Measurements from ENCODE around the gene SLC25A21.

Gene SLC25A21

DNA sequence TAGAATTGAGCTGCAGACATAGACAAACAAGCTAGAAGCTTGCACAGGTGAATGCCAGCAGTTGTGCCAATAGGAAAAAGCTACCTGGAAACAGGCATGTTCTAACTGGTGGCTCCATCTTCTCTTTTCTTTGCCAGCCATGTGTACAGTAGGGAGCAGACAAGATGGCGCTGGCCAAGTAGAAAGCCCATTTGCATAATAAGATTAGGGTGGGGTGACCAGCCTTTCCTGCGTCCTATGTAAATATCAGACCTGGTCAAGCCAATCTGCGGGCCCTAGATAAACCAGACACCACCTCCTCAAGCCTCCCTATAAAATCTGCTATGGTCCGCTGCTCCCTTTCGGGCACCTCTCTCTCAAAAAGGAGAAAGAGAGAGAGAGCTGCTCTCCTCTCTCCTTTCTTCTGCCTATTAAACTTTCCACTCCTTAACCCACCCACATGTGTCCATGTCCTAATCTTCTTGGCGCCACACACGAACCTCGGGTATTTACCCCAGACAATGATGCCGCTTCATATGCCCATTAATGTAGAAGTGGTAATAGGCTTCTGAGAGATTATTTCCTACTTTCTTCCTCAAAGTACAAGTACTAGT is 201.0 kb downstream of the SLC25A21 start:
- no peaks in the 10 kb centered on the region for H3K27me3 Mint-ChIP-seq
- H3K9me3 Mint-ChIP-seq: peaks cover 6% of the 10 kb centered on the region
- H3K4me1 Mint-ChIP-seq (ENCODE audit: low read depth): no peaks in the 10 kb centered on the region
- no peaks in the 10 kb centered on the region for H3K36me3 Mint-ChIP-seq (ENCODE audit: low read depth)
- H3K4me3 Mint-ChIP-seq: no peak overlapping the region
- DNase-seq: no peak
- no peak overlapping the region for H3K27ac Mint-ChIP-seq

DNA sequence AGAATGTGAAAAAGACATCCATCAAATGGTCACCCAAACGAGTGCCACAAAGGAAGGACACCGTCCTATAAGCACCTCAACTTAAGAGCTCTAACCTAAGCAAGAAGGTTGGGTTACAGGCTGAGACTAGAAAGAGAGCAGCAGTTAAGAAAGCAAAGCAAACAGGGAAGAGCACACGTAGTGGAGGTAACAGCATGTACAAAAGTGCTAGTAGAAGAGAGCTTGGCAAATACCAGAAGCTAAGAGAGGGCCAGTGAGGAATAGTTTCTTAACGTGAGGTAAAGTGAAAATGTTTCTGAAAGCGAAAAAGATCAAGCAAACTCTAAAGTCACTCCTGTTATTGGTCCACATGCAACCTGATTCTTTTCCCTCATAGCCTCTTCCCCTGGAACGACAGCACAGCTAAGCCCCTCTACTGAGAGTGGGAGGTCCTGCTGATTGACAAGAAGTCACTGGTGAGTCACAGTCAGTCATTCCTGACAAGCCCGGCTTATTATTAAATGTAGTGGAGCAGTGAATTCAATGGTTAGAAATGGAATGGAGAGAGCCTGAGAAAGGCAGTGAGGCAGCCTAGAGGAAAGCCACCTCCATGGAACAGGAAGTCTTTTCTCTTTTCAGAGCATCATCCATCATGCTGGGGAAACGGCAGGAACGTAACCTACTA is 204.4 kb downstream of the SLC25A21 start:
- Mint-ChIP-seq H3K27ac (no peak overlapping the region), H3K27me3 (no peaks in the 10 kb centered on the region), H3K4me3 (no peak overlapping the region), H3K4me1 (ENCODE audit: low read depth) (no peaks in the 10 kb centered on the region), H3K9me3 (no peaks in the 10 kb centered on the region), H3K36me3 (ENCODE audit: low read depth) (no peaks in the 10 kb centered on the region)
- no peak for DNase-seq

DNA sequence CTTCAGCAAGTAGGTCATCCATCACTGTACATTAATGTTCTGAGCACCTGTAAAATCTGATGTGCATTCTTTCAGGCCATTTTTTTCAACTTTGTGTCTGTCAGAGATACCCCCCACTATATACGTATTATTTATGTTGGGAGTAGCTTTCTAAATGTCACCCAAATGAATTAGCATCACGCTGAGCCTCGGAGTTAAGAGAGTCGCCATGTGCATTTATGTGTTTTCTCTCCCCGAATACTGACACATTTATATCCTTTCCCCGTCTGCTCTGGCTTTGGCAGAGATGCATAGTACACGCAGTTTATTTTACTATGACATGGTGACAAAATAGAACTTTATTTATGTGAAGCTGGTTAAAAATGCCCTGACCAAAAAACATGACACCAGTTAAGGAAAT is 216.4 kb downstream of the SLC25A21 start:
- H3K4me3 Mint-ChIP-seq: no peak overlapping the region
- no peak for DNase-seq
- H3K27ac Mint-ChIP-seq: no peak overlapping the region
- no peaks in the 10 kb centered on the region for H3K36me3 Mint-ChIP-seq (ENCODE audit: low read depth)
- no peaks in the 10 kb centered on the region for H3K27me3 Mint-ChIP-seq
- no peaks in the 10 kb centered on the region for H3K4me1 Mint-ChIP-seq (ENCODE audit: low read depth)
- H3K9me3 Mint-ChIP-seq: no peaks in the 10 kb centered on the region

DNA sequence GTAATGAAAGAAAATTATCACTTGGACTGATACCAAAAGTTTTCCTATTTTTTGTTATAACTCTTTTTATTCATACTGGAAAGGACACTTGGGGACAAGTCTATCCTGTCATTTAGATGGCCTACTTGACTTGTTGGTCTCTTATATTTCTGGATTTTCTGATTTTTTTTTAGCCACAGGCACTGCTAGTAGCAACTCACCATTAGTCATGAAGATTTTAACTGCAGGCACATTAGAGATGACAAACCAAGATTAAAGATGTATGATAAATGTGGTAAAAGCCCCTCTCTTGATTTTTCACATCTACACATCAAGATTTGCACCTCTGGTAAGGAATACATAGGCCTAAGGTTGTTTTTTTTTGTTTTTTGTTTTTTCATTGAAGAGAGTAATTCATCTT is 217.0 kb downstream of the SLC25A21 start:
- no peaks in the 10 kb centered on the region for H3K36me3 Mint-ChIP-seq (ENCODE audit: low read depth)
- H3K4me3 Mint-ChIP-seq: no peak overlapping the region
- no peak overlapping the region for H3K27ac Mint-ChIP-seq
- no peaks in the 10 kb centered on the region for H3K27me3 Mint-ChIP-seq
- H3K9me3 Mint-ChIP-seq: no peaks in the 10 kb centered on the region
- DNase-seq: no peak
- H3K4me1 Mint-ChIP-seq (ENCODE audit: low read depth): no peaks in the 10 kb centered on the region

GRCh38 chr14:36952689-36953088 is 219.7 kb downstream of the SLC25A21 start:
- Mint-ChIP-seq H3K36me3 (ENCODE audit: low read depth) (no peaks in the 10 kb centered on the region), H3K4me1 (ENCODE audit: low read depth) (no peaks in the 10 kb centered on the region), H3K4me3 (no peak overlapping the region), H3K27ac (no peak overlapping the region), H3K27me3 (no peaks in the 10 kb centered on the region), H3K9me3 (no peaks in the 10 kb centered on the region)
- no peak for DNase-seq

- DNase-seq: no peak
- no peak overlapping the region for H3K27ac Mint-ChIP-seq
Observed at GRCh38 chr14:36951380-36951911, 221.0 kb downstream of the SLC25A21 start.

DNA sequence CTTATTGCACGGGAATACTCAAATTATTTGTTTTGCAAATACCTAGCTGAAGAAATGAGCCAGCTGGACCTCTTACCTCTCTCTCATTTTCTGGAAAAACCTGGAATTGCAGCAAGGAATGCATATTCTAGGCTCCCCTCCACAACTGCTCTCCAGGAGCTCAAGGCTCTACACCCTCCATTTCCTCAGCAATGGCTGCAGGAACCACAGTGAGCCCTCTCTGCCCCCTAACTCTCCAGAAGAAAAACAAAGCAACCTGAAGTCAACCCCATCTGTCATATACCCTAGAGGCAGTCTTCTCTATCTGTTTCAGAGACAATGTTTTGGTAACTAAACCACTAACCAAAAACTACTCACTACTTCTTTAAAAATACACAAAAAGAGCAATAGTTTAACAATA is 221.6 kb downstream of the SLC25A21 start:
- no peak overlapping the region for H3K4me3 Mint-ChIP-seq
- no peaks in the 10 kb centered on the region for H3K4me1 Mint-ChIP-seq (ENCODE audit: low read depth)
- H3K36me3 Mint-ChIP-seq (ENCODE audit: low read depth): no peaks in the 10 kb centered on the region
- H3K27me3 Mint-ChIP-seq: no peaks in the 10 kb centered on the region
- DNase-seq: no peak
- H3K9me3 Mint-ChIP-seq: no peaks in the 10 kb centered on the region
- H3K27ac Mint-ChIP-seq: no peak overlapping the region

More at GRCh38 chr14:36951380-36951911, 221.0 kb downstream of the SLC25A21 start:
- Mint-ChIP-seq H3K4me3 (no peak overlapping the region), H3K9me3 (no peaks in the 10 kb centered on the region), H3K27me3 (no peaks in the 10 kb centered on the region), H3K36me3 (ENCODE audit: low read depth) (no peaks in the 10 kb centered on the region), H3K4me1 (ENCODE audit: low read depth) (no peaks in the 10 kb centered on the region)

- Mint-ChIP-seq H3K4me3 (no peak overlapping the region), H3K36me3 (ENCODE audit: low read depth) (no peaks in the 10 kb centered on the region), H3K4me1 (ENCODE audit: low read depth) (no peaks in the 10 kb centered on the region), H3K9me3 (no peaks in the 10 kb centered on the region), H3K27ac (no peak overlapping the region), H3K27me3 (no peaks in the 10 kb centered on the region)
- DNase-seq: no peak
Observed at GRCh38 chr14:36949371-36949770, 223.0 kb downstream of the SLC25A21 start.

- Mint-ChIP-seq H3K4me3 (no peak overlapping the region), H3K9me3 (no peaks in the 10 kb centered on the region), H3K36me3 (ENCODE audit: low read depth) (no peaks in the 10 kb centered on the region), H3K27me3 (no peaks in the 10 kb centered on the region), H3K4me1 (ENCODE audit: low read depth) (no peaks in the 10 kb centered on the region), H3K27ac (no peak overlapping the region)
- DNase-seq: no peak
Observed at GRCh38 chr14:36948157-36948859, 224.1 kb downstream of the SLC25A21 start.

DNA sequence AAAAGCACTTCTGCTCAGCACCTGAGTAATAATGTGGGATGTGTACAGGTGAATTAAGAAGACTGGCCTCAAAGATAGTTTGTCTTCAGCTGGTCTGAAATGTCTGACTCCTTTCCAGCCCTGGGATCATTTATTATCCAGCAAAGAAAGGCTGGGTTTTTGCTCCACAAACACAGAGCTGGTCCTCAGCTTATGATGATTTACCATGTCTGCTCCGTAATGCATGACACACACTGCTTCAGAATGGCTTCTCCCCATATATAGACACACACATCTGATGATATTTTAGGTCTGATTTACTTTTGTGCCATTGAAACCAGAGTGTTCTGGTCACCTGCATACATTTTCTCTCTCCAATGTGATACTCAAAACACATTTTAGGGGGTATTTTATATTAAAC is 225.0 kb downstream of the SLC25A21 start:
- Mint-ChIP-seq H3K9me3 (no peaks in the 10 kb centered on the region), H3K4me3 (no peak overlapping the region)

DNA sequence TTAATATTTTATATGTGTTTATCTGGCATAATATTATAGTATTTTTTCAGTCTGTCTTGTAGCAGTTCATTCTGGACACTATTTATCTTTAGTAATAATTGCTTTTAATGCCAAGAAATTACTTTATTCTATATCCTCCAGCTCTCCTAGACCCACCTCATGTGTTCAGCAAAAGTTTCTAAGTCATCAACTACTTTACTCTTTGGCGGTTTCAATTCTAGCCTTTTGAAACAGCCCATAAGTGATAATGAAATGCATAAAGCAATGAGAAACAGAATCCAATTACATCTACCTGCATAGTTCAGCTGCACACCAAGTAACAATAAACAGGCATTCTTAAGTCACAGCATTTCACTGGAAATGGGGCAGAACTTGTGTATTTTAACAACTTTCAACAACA is 225.5 kb downstream of the SLC25A21 start:
- Mint-ChIP-seq H3K9me3 (no peaks in the 10 kb centered on the region), H3K36me3 (ENCODE audit: low read depth) (no peaks in the 10 kb centered on the region), H3K4me3 (no peak overlapping the region), H3K27me3 (peaks cover 2% of the 10 kb centered on the region), H3K27ac (no peak overlapping the region), H3K4me1 (ENCODE audit: low read depth) (no peaks in the 10 kb centered on the region)
- DNase-seq: no peak

More for the DNA sequence above, 225.0 kb downstream of the SLC25A21 start:
- H3K36me3 Mint-ChIP-seq (ENCODE audit: low read depth): no peaks in the 10 kb centered on the region
- H3K4me1 Mint-ChIP-seq (ENCODE audit: low read depth): no peaks in the 10 kb centered on the region
- peaks cover under 1% of the 10 kb centered on the region for H3K27me3 Mint-ChIP-seq
- DNase-seq: no peak
- H3K27ac Mint-ChIP-seq: no peak overlapping the region

- Mint-ChIP-seq H3K27me3 (peaks cover 2% of the 10 kb centered on the region), H3K9me3 (no peaks in the 10 kb centered on the region), H3K36me3 (ENCODE audit: low read depth) (no peaks in the 10 kb centered on the region), H3K4me1 (ENCODE audit: low read depth) (no peaks in the 10 kb centered on the region), H3K4me3 (no peak overlapping the region), H3K27ac (no peak overlapping the region)
- no peak for DNase-seq
Observed at GRCh38 chr14:36944307-36945010, 227.9 kb downstream of the SLC25A21 start.

DNA sequence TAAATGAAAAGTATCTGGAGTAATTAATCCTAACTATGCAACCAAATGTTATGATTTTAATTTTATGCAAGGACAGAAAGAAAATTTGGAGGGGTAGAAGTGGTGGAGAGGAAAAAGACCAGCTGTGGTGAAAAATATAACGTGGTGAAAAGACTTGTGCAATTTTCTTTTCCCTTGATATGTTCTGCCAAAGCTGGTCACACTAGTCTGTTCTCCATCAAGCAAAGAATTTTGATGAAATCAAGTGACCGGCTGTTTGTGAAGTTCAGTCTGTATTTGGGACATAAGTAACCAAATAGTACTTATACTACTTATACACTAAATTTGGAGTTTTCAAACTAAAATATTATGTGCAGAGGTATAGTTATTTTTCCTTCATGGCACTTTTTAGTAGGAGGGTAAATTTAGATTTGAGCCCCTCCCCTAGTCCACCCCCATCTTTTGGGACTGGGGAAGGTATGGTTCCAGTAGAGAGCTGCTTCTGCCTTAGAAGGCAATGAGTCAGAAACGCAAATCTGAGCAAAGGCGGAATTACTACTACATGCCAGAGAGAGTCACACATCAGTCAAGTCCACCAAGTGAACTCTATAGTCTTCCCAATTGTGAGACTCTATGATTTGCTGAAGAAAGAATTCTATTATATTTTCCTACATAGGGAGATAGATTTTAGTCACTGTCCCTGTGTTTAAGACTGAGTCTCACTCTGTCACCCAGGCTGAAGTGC is 229.7 kb downstream of the SLC25A21 start:
- Mint-ChIP-seq H3K36me3 (ENCODE audit: low read depth) (no peaks in the 10 kb centered on the region), H3K27ac (no peak overlapping the region), H3K27me3 (peaks cover 2% of the 10 kb centered on the region), H3K9me3 (no peaks in the 10 kb centered on the region), H3K4me1 (ENCODE audit: low read depth) (no peaks in the 10 kb centered on the region), H3K4me3 (no peak overlapping the region)
- DNase-seq: no peak

Measured in activated T-cell treated with anti-CD3 and anti-CD28 coated beads, Interleukin-2, amount 50 U/mL, for 24 hours (primary cell).